Osteocyte (in vitro differentiated cells): ENCODE measurements around the gene ZNF473. TPM values are rescaled to one million over a fixed set of nuclear protein-coding genes. Genes with fewer than 3 reads are reported as not detected.

Source experiments
- DNase-seq: peaks from one replicate; pipeline ENCODE4 v3.0.0; 2021; ENCODE audit warnings: mixed read lengths; ENCODE audit not compliant: unreplicated experiment; ENCODE audit errors: extremely low spot score
- H3K27ac Mint-ChIP-seq: one replicate; pipeline ENCODE4 v1.8.0; 2021; ENCODE audit warnings: mild to moderate bottlenecking, mixed read lengths; ENCODE audit not compliant: unreplicated experiment
- H3K27me3 Mint-ChIP-seq: one replicate; pipeline ENCODE4 v1.8.0; 2021; ENCODE audit warnings: mixed read lengths; ENCODE audit not compliant: unreplicated experiment
- H3K36me3 Mint-ChIP-seq: one replicate; pipeline ENCODE4 v1.8.0; 2021; ENCODE audit warnings: mixed read lengths; ENCODE audit not compliant: unreplicated experiment
- H3K4me1 Mint-ChIP-seq: one replicate; pipeline ENCODE4 v1.8.0; 2021; ENCODE audit warnings: mixed read lengths; ENCODE audit not compliant: unreplicated experiment
- H3K4me3 Mint-ChIP-seq: one replicate; pipeline ENCODE4 v1.8.0; 2021; ENCODE audit warnings: mild to moderate bottlenecking, moderate library complexity, mixed read lengths; ENCODE audit not compliant: unreplicated experiment
- H3K9me3 Mint-ChIP-seq: one replicate; pipeline ENCODE4 v1.8.0; 2021; ENCODE audit warnings: mixed read lengths; ENCODE audit not compliant: unreplicated experiment
- total RNA-seq: library from RNA; stranded (reverse); gene quantifications from 2 replicates; pipeline ENCODE4 v1.2.1, GENCODE V29; 2021
- TF ChIP-seq, protein P1 (sequence below): fragments of 200-600 bp; sonication (generic); IDR thresholded peaks from 2 replicates; pipeline ENCODE4 v1.5.0; 2021; ENCODE audit warnings: antibody characterized with exemption, mild to moderate bottlenecking, moderate library complexity

The ZNF473 gene
- total RNA-seq, 1 donor from 2014 or later = 9.8 TPM

DNA sequence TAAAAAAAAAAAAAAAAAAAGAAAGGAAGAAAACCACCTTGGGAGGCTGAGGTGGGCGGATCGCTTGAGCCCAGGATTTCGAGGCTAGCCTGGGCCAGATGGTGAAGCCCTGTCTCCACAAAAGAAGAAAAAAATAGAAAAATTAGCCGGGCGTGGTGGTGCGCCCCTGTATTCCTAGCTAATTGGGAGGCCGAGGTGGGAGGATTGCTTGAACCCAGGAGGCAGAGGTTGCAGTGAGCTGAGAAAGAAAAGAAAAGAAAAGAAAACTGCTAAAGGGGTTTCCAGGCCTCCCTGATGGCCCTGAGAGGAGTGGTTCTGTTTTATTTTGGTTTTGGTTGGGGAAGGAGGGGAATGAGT, 723 bp downstream of the ZNF473 start:
- TF ChIP-seq, protein P1, sequence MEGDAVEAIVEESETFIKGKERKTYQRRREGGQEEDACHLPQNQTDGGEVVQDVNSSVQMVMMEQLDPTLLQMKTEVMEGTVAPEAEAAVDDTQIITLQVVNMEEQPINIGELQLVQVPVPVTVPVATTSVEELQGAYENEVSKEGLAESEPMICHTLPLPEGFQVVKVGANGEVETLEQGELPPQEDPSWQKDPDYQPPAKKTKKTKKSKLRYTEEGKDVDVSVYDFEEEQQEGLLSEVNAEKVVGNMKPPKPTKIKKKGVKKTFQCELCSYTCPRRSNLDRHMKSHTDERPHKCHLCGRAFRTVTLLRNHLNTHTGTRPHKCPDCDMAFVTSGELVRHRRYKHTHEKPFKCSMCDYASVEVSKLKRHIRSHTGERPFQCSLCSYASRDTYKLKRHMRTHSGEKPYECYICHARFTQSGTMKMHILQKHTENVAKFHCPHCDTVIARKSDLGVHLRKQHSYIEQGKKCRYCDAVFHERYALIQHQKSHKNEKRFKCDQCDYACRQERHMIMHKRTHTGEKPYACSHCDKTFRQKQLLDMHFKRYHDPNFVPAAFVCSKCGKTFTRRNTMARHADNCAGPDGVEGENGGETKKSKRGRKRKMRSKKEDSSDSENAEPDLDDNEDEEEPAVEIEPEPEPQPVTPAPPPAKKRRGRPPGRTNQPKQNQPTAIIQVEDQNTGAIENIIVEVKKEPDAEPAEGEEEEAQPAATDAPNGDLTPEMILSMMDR = no peak
- Mint-ChIP-seq H3K27ac (peak overlapping the region; percentile 100), H3K4me1 (peaks cover 27% of the 10 kb centered on the region), H3K4me3 (peak overlapping the region; percentile 100), H3K36me3 (peaks cover 4% of the 10 kb centered on the region), H3K9me3 (no peaks in the 10 kb centered on the region), H3K27me3 (no peaks in the 10 kb centered on the region)
- DNase-seq = no peak

DNA sequence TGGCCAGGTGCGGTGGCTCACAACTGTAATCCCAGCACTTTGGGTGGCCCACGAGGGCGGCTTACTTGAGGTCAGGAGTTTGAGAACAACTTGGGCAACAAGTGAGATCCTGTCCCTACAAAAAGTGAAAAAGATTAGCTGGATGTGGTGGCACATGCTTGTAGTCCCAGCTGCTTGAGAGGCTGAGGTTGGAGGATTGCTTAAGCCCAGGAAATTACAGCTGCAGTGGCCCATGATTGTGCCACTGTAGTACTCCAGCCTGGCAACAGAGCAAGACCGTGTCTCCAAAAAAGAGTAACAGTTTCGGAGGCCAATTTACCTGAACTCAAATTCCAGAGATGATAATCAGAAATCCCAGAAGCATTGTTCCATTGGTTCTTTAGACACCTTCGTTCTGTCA, 4.4 kb downstream of the ZNF473 start:
- Mint-ChIP-seq H3K9me3 (no peaks in the 10 kb centered on the region), H3K4me1 (peaks cover 16% of the 10 kb centered on the region), H3K36me3 (peaks cover 36% of the 10 kb centered on the region), H3K27me3 (no peaks in the 10 kb centered on the region), H3K27ac (no peak overlapping the region), H3K4me3 (no peak overlapping the region)
- no peak for DNase-seq
- TF ChIP-seq, protein P1 = no peak

DNA sequence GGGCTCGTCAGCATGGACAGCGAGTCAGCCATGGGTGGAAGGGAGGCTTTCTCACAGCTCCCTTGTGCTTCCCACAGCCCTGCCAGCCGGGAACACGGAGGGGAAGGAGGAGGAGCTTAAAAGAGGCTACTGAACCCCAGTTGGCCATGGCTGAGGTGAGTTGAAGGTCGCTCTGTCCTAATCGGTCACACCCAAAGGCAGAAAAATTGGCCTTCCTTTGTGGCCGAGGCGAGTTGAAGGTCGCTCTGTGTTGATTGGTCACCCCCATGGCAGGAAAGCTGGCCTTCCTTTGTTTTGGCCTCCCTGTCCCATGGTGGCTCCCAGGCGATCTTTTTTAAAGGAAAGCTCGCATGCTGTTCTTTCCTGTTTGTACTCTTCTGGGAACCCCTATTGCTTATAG, 5.1 kb downstream of the ZNF473 start:
- Mint-ChIP-seq H3K36me3 (peaks cover 39% of the 10 kb centered on the region), H3K27ac (no peak overlapping the region), H3K27me3 (no peaks in the 10 kb centered on the region), H3K9me3 (no peaks in the 10 kb centered on the region), H3K4me1 (peaks cover 15% of the 10 kb centered on the region), H3K4me3 (no peak overlapping the region)
- TF ChIP-seq, protein P1 = no peak
- DNase-seq = no peak

DNA sequence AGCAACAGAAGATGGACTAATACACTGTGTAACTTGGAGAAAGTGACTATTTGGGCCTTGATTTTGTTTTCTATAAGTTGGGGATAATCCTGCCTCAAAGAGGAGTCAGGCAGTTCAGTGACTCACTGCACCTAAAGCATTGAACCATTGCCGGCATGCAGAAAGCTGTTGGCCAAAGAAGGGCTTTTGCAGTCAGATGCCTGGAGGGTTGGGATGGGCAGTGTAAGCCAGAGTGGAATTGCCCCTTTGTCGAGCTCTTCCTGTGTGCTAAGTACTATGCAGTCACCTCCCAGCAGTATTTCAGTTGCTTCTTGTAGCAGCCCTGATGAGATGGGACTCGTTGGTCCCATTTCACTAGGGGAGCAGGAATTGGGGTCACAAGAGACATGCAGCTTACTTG, 11.1 kb downstream of the ZNF473 start:
- no peak overlapping the region for H3K4me3 Mint-ChIP-seq
- no peak for DNase-seq
- H3K27me3 Mint-ChIP-seq = no peaks in the 10 kb centered on the region
- peaks cover 75% of the 10 kb centered on the region for H3K36me3 Mint-ChIP-seq
- no peaks in the 10 kb centered on the region for H3K9me3 Mint-ChIP-seq
- TF ChIP-seq, protein P1 = no peak
- no peaks in the 10 kb centered on the region for H3K4me1 Mint-ChIP-seq
- no peak overlapping the region for H3K27ac Mint-ChIP-seq

DNA sequence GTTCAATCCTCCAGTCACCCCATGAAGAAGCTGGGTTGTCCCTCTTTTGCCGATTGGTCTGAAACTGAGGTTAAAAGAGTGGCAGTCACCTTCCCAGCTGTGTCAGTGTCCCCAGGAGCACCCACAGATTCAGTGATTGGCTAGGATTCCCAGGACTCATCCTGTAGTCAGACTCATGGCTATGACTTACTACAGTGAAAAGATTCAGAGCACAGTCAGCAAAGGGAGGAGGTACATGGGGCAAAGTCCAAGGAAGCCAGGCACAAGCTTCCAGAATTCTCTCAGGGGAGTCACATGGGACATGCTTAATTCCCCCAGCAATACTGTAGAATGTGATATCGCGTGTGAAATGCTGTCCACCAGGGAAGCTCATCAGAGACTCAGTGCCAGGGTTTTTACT, 14.2 kb downstream of the ZNF473 start:
- H3K36me3 Mint-ChIP-seq = peaks cover 75% of the 10 kb centered on the region
- no peaks in the 10 kb centered on the region for H3K27me3 Mint-ChIP-seq
- TF ChIP-seq, protein P1 = no peak
- no peak overlapping the region for H3K4me3 Mint-ChIP-seq
- DNase-seq = no peak
- no peaks in the 10 kb centered on the region for H3K4me1 Mint-ChIP-seq
- peaks cover 20% of the 10 kb centered on the region for H3K9me3 Mint-ChIP-seq
- no peak overlapping the region for H3K27ac Mint-ChIP-seq
